ENCODE data around the gene SLC25A3.
"Not testable (repeated sequence)": the region's sequence is repeated elsewhere in the genome, so short reads cannot be mapped to it uniquely, and the experiment has no call there.

Gene SLC25A3

GRCh38 chr12:98593351-98594049 is at the start of gene SLC25A3:
Gene SLC25A3 (plus strand): TSS chr12:98593686. CDS start chr12:98593979, 293 bp downstream.
- DNase-seq (ENCODE audit: low read depth) = peak; percentile 97

GRCh38 chr12:98543701-98544100 is 49.8 kb upstream of the SLC25A3 start:
- no peak for DNase-seq (ENCODE audit: low read depth)

GRCh38 chr12:98544751-98545150 is 48.7 kb upstream of the SLC25A3 start:
- DNase-seq (ENCODE audit: low read depth) = peak; percentile 36

- no peak for DNase-seq (ENCODE audit: low read depth)
These were observed 43.9 kb upstream of the SLC25A3 start for GRCh38 chr12:98549371-98550110.

GRCh38 chr12:98551787-98552186 is 41.7 kb upstream of the SLC25A3 start:
- DNase-seq (ENCODE audit: low read depth) = no peak

GRCh38 chr12:98558097-98558496 is 35.4 kb upstream of the SLC25A3 start:
- DNase-seq (ENCODE audit: low read depth) = not testable (repeated sequence)

- DNase-seq (ENCODE audit: low read depth) = no peak
These were observed 33.8 kb upstream of the SLC25A3 start for GRCh38 chr12:98559666-98560065.

GRCh38 chr12:98561846-98562245 is 31.6 kb upstream of the SLC25A3 start:
- DNase-seq (ENCODE audit: low read depth) = no peak

GRCh38 chr12:98572010-98572409 is 21.5 kb upstream of the SLC25A3 start:
- DNase-seq (ENCODE audit: low read depth) = no peak

- DNase-seq (ENCODE audit: low read depth) = no peak
These were observed 19.4 kb upstream of the SLC25A3 start for GRCh38 chr12:98574110-98574509.

GRCh38 chr12:98575013-98575412 is 18.5 kb upstream of the SLC25A3 start:
- no peak for DNase-seq (ENCODE audit: low read depth)

GRCh38 chr12:98576795-98577194 is 16.7 kb upstream of the SLC25A3 start:
- DNase-seq (ENCODE audit: low read depth) = not testable (repeated sequence)

GRCh38 chr12:98578392-98578791 is 15.1 kb upstream of the SLC25A3 start:
- no peak for DNase-seq (ENCODE audit: low read depth)

GRCh38 chr12:98578821-98579220 is 14.7 kb upstream of the SLC25A3 start:
- DNase-seq (ENCODE audit: low read depth) = no peak

GRCh38 chr12:98579347-98579746 is 14.1 kb upstream of the SLC25A3 start:
- DNase-seq (ENCODE audit: low read depth) = no peak

- no peak for DNase-seq (ENCODE audit: low read depth)
These were observed 13.7 kb upstream of the SLC25A3 start for GRCh38 chr12:98579835-98580234.

GRCh38 chr12:98580695-98581094 is 12.8 kb upstream of the SLC25A3 start:
- no peak for DNase-seq (ENCODE audit: low read depth)

- DNase-seq (ENCODE audit: low read depth) = no peak
These were observed 12.4 kb upstream of the SLC25A3 start for GRCh38 chr12:98581101-98581500.

GRCh38 chr12:98582093-98582492 is 11.4 kb upstream of the SLC25A3 start:
- DNase-seq (ENCODE audit: low read depth) = no peak

- no peak for DNase-seq (ENCODE audit: low read depth)
These were observed 6.4 kb upstream of the SLC25A3 start for GRCh38 chr12:98587084-98587483.

- no peak for DNase-seq (ENCODE audit: low read depth)
These were observed 2.3 kb upstream of the SLC25A3 start for GRCh38 chr12:98591209-98591608.

GRCh38 chr12:98592825-98593322 is 612 bp upstream of the SLC25A3 start:
- no peak for DNase-seq (ENCODE audit: low read depth)

Data from stromal cell of bone marrow (primary cell).